GM18508 (cell line): ENCODE measurements around the gene TRAK2.
"Not testable (repeated sequence)": the region's sequence is repeated elsewhere in the genome, so short reads cannot be mapped to it uniquely, and the experiment has no call there.

Experiments
- ATAC-seq: cut with Tn5 transposase; IDR thresholded peaks from one replicate; pipeline ENCODE4 v1.9.1; 2021; ENCODE audit warnings: moderate number of reproducible peaks; ENCODE audit not compliant: insufficient read depth, unreplicated experiment

TRAK2 gene, protein sequence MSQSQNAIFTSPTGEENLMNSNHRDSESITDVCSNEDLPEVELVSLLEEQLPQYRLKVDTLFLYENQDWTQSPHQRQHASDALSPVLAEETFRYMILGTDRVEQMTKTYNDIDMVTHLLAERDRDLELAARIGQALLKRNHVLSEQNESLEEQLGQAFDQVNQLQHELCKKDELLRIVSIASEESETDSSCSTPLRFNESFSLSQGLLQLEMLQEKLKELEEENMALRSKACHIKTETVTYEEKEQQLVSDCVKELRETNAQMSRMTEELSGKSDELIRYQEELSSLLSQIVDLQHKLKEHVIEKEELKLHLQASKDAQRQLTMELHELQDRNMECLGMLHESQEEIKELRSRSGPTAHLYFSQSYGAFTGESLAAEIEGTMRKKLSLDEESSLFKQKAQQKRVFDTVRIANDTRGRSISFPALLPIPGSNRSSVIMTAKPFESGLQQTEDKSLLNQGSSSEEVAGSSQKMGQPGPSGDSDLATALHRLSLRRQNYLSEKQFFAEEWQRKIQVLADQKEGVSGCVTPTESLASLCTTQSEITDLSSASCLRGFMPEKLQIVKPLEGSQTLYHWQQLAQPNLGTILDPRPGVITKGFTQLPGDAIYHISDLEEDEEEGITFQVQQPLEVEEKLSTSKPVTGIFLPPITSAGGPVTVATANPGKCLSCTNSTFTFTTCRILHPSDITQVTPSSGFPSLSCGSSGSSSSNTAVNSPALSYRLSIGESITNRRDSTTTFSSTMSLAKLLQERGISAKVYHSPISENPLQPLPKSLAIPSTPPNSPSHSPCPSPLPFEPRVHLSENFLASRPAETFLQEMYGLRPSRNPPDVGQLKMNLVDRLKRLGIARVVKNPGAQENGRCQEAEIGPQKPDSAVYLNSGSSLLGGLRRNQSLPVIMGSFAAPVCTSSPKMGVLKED

DNA sequence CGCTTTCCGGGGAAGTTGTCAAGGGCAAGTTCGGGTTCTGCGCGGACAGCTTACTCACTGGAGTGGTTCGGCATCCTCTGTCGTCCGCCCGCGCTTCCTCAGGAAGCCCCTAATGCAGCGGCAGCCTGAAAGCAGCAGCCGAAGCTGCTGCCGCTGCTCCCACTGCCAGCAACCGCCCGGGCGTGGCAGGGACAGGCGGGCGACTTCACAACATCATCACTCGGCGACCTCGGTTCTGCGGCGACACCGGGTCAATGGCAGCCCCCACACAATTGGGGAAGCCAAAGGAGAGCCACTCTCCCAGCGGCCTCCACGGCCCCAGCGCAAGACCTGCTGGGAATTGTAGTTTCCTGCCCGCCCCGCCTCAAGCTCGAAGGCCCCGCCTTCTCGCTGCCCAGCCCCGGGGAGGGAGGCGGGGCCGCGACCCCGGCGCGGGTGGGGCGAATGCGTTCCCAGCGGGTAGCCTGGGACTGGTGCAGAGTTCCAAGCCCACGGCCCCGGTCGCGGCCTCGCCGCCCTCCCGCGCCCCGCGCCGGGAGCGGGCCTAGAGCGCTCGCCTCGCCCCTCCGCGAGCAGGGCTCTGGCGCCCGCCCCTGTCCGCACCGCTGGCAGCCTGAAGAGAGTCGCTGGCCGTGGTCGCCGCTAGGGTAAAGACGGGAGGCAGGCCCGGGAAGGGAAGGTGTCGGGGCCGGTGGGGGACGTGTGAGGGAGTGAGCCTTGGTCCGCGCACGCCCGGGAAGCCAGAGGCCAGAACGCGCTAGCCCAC lies at the start of gene TRAK2, which contains the start of gene STRADB:
TRAK2 (minus strand) TSS at position 167 of the 766 bp plus-strand sequence. CDS start 30,951 bp downstream, outside the sequence.
STRADB (plus strand) TSS at position 449 of the 766 bp plus-strand sequence. CDS start 3,101 bp downstream, outside the sequence.
- peak; percentile 79 for ATAC-seq

DNA sequence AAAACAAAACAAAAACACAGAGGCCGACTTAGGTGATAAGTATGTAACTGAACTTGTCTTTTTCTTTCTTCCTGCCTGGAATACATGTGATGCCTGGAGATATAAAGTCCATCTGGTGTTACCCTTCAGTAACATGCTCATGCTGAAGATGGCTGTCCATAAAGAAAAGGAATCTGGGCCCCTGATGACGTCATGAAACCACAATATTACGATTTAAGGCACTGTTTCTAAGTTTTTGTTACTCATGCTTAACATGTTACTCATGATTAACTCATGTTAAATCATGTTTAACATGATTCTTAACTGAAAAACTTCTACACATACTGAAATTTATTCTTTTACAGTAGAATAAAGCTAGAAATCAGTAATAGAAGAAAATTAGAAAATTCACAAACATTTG lies 49.3 kb upstream of the TRAK2 start:
- ATAC-seq, result no peak

- no peak for ATAC-seq
Observed at GRCh38 chr2:201496785-201497184, 45.5 kb upstream of the TRAK2 start.

GRCh38 chr2:201490291-201490690 lies 39.0 kb upstream of the TRAK2 start:
- no peak for ATAC-seq

DNA sequence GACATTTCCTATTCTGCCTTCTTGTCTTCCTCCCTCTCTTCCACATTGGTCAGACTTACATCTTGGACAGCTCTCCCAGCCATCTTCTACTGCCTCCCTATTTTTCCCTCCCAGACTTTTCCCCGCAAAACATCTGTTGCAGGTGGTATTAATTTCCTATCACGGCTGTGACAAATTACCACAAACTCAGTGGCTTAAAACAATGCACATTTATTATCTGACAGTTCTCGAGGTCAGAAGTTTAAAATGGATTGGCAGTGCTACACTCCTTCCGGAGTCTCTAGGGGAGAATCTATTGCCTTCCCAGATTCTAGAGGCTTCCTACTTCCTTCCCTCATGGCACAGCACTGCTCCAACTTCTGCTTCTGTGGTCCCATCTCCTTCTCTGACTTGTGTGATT lies 33.5 kb upstream of the TRAK2 start:
- no peak for ATAC-seq

DNA sequence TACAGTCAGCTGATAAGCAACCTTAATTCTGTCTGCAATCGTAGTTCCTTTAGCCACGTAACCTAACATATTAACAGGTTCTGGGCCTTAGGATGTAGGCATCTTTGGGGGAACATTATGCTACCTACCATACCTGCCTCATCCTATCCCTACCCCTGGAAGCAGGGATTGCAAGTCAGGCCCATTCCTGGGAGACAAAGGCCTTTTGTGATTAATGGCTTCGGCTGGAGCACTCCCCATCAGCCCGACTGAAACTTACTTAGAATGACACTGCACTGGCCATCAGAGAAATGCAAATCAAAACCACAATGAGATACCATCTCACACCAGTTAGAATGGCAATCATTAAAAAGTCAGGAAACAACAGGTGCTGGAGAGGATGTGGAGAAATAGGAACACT lies 32.5 kb upstream of the TRAK2 start:
- not testable (repeated sequence) for ATAC-seq

DNA sequence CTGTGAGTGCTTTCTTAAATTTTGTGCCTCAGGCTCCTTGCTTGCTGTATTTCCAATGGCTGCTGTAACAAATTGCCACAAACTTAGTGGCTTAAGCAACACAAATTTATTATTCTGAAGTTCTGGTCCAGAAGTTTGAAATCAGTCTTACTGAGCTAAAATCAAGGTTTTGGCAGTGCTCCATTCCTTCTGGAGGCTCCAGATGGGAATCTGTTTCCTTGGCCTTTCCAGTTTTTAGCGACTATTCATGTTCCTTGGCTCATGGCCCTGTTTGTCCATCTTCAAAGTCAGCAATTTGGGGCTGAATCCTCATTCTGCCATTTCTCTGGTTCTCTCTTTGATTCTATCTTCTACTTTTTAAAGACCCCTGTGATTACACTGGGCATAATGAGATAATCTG lies 32.1 kb upstream of the TRAK2 start:
- ATAC-seq, result no peak

DNA sequence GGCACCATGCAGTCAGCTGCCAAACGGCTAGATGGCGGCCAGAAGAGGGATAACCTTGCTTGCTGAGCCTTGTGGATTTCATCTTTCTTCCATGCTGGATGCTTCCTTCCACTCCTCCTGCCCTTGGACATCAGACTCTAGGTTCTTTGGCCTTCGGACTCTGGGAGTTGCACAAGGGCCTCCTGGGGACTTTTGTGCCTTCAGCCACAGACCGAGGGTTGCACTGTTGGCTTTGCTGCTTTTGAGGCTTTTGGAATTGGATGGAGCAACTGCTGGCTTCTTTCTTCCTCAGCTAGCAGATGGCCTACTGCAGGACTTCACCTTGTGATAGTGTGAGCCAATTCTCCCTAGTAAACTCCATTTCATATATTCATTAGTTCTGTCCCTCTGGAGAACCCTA lies 31.3 kb upstream of the TRAK2 start:
- no peak for ATAC-seq

DNA sequence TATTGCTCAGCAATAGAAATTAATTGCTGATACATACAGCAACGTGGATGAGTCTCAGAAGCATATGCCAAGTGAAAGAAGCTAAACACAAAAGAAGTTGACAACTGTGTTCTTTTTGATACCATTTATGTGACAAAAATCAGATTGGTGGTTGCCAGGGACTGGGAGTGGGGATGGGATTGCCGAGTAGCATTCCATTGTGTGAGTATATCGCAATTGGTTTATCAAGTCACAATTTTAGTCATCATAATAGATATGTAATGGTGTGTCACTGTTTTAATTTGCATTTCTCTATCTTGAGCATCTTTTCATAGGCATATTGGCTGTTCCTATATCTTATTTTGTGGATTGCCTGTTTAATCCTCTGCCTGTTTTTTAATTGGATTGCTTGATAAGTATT lies 21.2 kb upstream of the TRAK2 start:
- no peak for ATAC-seq

DNA sequence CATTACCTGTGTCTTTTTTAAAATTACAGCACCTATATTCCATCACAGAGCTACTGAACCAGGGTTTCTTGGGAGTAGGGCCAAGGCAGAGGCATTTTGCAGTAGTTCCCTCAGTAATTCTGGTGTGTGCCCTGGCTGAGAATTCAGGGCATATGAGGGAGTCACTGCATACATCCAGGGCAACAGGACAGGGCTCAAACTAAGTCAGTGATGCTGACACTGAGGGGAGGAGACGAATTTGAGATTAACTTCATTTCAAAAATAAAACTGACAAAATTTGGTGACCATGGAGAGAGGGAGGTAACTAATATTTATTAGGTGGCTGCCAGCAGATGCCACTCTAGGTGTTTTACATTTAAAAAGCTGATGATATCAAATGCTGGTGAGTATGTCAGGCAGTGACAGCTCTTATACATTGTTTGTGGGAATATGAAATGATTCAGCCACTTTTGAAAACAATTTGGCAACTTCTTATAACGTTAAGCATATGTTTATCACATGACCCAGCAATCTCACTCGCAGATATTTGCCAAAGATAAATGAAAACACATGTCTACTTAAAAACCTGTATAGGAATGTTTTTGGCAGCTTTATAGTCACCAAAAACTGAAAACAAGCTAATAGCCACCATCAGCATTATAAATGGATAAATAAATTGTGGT lies 20.6 kb upstream of the TRAK2 start:
- no peak for ATAC-seq

- no peak for ATAC-seq
Observed at GRCh38 chr2:201470821-201471731, 19.8 kb upstream of the TRAK2 start.

DNA sequence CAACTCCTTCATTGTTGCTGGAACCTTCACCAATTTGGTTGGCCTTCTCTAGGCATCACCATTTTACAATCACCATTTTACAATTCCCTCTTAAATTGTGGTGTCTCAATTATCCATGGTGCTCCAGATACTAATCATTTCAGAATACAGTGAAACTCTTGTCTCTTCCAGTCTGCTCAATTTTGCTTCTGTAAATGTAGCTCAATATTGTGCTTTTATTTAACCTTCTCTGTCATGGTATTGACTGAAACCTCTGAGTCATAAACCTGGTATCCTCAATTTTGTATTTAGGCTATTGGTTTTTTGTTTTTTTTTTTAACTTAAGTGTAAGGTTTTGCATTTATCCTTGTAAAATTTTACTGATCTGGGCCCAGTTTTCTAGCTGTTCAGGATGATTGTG lies 16.4 kb upstream of the TRAK2 start:
- no peak for ATAC-seq

GRCh38 chr2:201466050-201466675 lies 14.9 kb upstream of the TRAK2 start:
- ATAC-seq, result no peak

- ATAC-seq, result no peak
Observed at GRCh38 chr2:201465524-201465971, 14.3 kb upstream of the TRAK2 start.

DNA sequence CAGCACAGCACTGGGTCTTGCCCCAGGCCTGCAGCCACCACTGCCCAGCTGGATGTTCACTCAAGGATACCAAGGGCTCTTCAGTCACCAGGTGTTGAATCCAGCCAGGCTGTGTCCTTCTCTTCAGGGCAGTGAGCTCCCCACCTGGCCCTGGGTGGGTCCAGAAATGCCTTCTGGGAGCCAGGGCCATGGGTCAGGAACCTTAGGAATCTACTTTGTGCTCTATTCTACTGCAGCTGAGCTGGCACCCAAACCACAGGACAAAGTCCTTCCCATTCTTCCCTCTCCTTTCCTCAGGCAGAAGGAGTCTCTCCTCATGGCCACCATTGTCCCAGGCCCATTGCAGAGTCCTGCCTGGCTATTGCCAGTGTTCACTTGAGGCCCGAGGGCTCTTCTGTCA lies 13.3 kb upstream of the TRAK2 start:
- ATAC-seq, result no peak

DNA sequence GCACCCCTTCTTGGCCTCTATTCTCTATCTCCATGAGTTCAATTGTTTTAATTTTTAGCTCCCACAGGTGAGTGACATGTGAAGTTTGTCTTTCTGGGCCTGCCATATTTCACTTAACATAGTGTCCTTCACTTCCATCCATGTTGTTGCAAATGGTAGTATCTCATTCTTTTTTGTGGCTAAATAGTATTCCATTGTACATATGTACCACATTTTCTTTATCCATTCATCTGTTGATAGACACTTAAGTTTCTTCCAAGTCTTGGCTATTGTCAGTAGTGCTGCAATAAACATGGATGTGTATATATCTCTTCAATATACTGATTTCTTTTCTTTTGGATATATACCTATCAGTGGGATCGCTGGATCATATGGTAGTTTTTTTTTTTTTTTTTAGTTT lies 9.3 kb upstream of the TRAK2 start:
- ATAC-seq, result no peak

DNA sequence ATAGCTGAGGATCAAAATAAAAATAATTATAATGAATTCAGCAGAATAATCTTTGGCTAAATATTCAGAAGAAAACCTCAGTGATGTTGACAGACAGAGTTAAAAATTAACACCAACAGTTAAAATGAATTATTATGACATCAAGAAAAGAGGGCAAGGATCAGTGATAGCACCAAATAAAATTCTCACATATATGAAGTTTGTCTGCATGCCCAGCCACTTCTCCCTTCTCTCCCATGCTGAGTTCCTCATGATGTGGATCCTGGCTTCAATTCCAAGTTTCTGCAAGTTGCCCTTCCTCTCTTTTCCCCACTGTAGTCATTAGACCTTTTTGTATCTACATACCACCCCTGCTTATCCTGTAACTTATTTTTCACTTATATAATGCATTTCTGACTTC lies 7.1 kb upstream of the TRAK2 start:
- no peak for ATAC-seq

DNA sequence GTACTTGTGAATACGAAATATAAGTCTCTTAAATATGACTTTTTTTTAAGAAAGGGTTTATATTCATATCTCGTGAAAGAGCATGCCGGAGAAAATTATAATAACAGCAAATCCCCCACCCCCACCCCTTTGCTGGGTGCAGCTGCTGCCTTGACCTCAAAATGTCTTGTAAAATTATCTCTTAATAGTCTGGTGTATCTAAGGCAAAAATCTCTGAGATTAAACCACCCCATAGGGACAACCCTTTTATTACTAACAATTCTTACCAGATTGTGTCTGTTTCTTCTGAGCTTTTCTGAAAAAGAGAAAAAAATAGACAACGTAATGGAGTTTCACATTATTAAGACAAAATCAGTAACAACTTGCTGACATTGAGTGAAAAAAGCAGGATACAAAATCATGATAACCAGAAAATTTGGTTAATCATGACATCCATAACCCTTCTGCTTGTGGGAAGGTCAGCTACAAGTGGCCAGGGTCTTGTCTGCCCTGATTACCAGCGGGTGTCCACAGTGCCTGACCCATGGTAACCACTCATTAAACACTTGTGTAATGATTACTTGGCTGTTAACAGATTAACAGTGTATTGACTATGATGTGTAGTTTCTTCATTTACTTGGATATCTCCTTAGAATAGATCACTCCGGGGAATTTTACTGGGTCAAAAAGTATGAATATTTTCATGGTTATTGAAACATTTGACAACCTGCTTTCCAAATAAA lies 1.8 kb upstream of the TRAK2 start:
- no peak for ATAC-seq
